Small intestine (tissue), 7 donors: ENCODE measurements around the gene FBF1. TPM values are rescaled to one million over a fixed set of nuclear protein-coding genes. Genes with fewer than 3 reads are reported as not detected.
"Not testable (repeated sequence)": the region's sequence is repeated elsewhere in the genome, so short reads cannot be mapped to it uniquely, and the experiment has no call there.

Source experiments
- DNase-seq, 2 donors: peaks; one replicate each; pipeline versions ENCODE4 v3.0.0 to v3.0.0-alpha.2; 2013
- FAIRE-seq: peaks from 2 replicates; lab custom pipeline; 2012; peaks lifted over from hg19 to GRCh38; lab: Jason Lieb, UNC
- H3K27ac ChIP-seq, 3 donors: one replicate each; pipeline ENCODE4 v1.5.1; 2013; ENCODE audit warnings: low read length in 2 of 3, mild to moderate bottlenecking in 2 of 3, control low read depth in 1 of 3, inconsistent platforms in 1 of 3, low read depth in 1 of 3, moderate library complexity in 1 of 3
- H3K27me3 ChIP-seq, 3 donors: one replicate each; pipeline ENCODE4 v1.6.1; 2013; ENCODE audit warnings: low read length in 3 of 3, inconsistent platforms in 1 of 3; ENCODE audit not compliant: control insufficient read depth in 3 of 3, insufficient read depth in 3 of 3
- H3K36me3 ChIP-seq, 3 donors: one replicate each; pipeline ENCODE4 v1.6.1; 2013; ENCODE audit warnings: low read length in 3 of 3, inconsistent platforms in 1 of 3, low read depth in 1 of 3, mild to moderate bottlenecking in 1 of 3, moderate library complexity in 1 of 3; ENCODE audit not compliant: control insufficient read depth in 3 of 3, insufficient read depth in 2 of 3
- H3K4me1 ChIP-seq, 3 donors: one replicate each; pipeline ENCODE4 v1.6.1; 2013; ENCODE audit warnings: low read length in 2 of 3, inconsistent platforms in 1 of 3, low read depth in 1 of 3, mild to moderate bottlenecking in 1 of 3, moderate library complexity in 1 of 3; ENCODE audit not compliant: control insufficient read depth in 3 of 3, insufficient read depth in 2 of 3
- H3K4me3 ChIP-seq, 3 donors: one replicate each; pipeline ENCODE4 v1.5.1; 2013; ENCODE audit warnings: low read length in 3 of 3, control low read depth in 1 of 3, inconsistent platforms in 1 of 3, low read depth in 1 of 3, mild to moderate bottlenecking in 1 of 3, moderate library complexity in 1 of 3
- H3K9me3 ChIP-seq, 2 donors: one replicate each; pipeline ENCODE4 v1.6.1; 2013; ENCODE audit warnings: low read depth in 1 of 2, low read length in 1 of 2; ENCODE audit not compliant: control insufficient read depth in 2 of 2, insufficient read depth in 1 of 2
- WGBS, 3 donors: extraction: QIAGEN DNeasy Blood & Tissue Kit; methylation state at CpG; one replicate each; pipeline ENCODE4 v1.1.7; 2013; 5-methylcytosine and 5-hydroxymethylcytosine counted together
- polyA plus RNA-seq, 4 donors: library from polyadenylated mRNA; stranded (reverse) in 3 of 4; unstranded in 1 of 4; fragments of 200-250 nt in 3 of 4; fragments of 120-200 nt in 1 of 4; gene quantifications; one replicate each; pipeline versions ENCODE4 v1.2.1 to v1.2.3, GENCODE V29; 2013
- donor health status: healthy with polysubstance abuse.
- donor health status: control.
- donor health status: control.
- donor health status: Bipolar disorder and iron deficiency.
- donor health status: healthy.

FBF1 gene
- polyA plus RNA-seq, 4 donors, result 2.2 to 45.7 (median 5.4) TPM

GRCh38 chr17:75869282-75870141 is 71.3 kb downstream of the FBF1 start:
- 34 to 46% (median 41%) methylated on average over 22 to 23 of the region's 23 CpGs for WGBS, 3 donors
- Histone ChIP-seq H3K27me3 (no peaks in the 10 kb centered on the region), H3K27ac (peak overlapping the region; percentile 39 to 88 (median 58)), H3K4me3 (no peak overlapping the region), H3K36me3 (peaks cover 0 to 7% (median 0%) of the 10 kb centered on the region in 3 donors), H3K4me1 (peaks cover 0 to 15% (median 7%) of the 10 kb centered on the region in 3 donors), H3K9me3 (no peaks in the 10 kb centered on the region)
- no peak for FAIRE-seq
- DNase-seq, result peak; percentile 49 to 87

GRCh38 chr17:75868730-75869281 is 72.0 kb downstream of the FBF1 start:
- DNase-seq, H3K4me3 ChIP-seq, H3K36me3 ChIP-seq, FAIRE-seq, H3K27me3 ChIP-seq, H3K9me3 ChIP-seq: not testable (repeated sequence)
- H3K4me1 ChIP-seq, result peaks cover 0 to 20% (median 7%) of the 10 kb centered on the region in 3 donors
- WGBS, 3 donors, result 78 to 81% (median 80%) methylated on average over 12 of the region's 12 CpGs
- peak overlapping the region in 2 of 3 donors; percentile 39 to 88 for H3K27ac ChIP-seq

- not testable (repeated sequence) for H3K36me3 ChIP-seq, H3K4me3 ChIP-seq, DNase-seq, H3K27me3 ChIP-seq, H3K9me3 ChIP-seq, FAIRE-seq
- 64 to 71% (median 66%) methylated on average over 16 to 17 of the region's 17 CpGs for WGBS, 3 donors
- peaks cover 0 to 11% (median 3%) of the 10 kb centered on the region in 3 donors for H3K4me1 ChIP-seq
- peak overlapping the region in 1 of 3 donors; percentile 83 for H3K27ac ChIP-seq
Measured at GRCh38 chr17:75865404-75866188, 75.2 kb downstream of the FBF1 start.

GRCh38 chr17:75864887-75865286 is 76.0 kb downstream of the FBF1 start:
- H3K27ac ChIP-seq, result peak overlapping the region; percentile 57 to 83 (median 70)
- 69 to 82% (median 80%) methylated on average over 4 of the region's 4 CpGs for WGBS, 3 donors
- peaks cover 0 to 11% (median 3%) of the 10 kb centered on the region in 3 donors for H3K4me1 ChIP-seq
- not testable (repeated sequence) for H3K27me3 ChIP-seq, H3K4me3 ChIP-seq, FAIRE-seq, H3K36me3 ChIP-seq, DNase-seq, H3K9me3 ChIP-seq

- Histone ChIP-seq H3K4me3 (no peak overlapping the region), H3K4me1 (peaks cover 0 to 7% (median 3%) of the 10 kb centered on the region in 3 donors), H3K27ac (peak overlapping the region; percentile 57 to 83 (median 70)), H3K9me3 (no peaks in the 10 kb centered on the region), H3K27me3 (no peaks in the 10 kb centered on the region), H3K36me3 (no peaks in the 10 kb centered on the region)
- WGBS, 3 donors, result 34 to 66% (median 57%) methylated on average over 8 of the region's 8 CpGs
- no peak for FAIRE-seq
- peak; percentile 24 to 62 for DNase-seq
Measured at GRCh38 chr17:75864448-75864871, 76.4 kb downstream of the FBF1 start.

- WGBS, 3 donors, result 81 to 90% (median 81%) methylated on average over 9 of the region's 9 CpGs
- peaks cover 0 to 5% (median 3%) of the 10 kb centered on the region in 3 donors for H3K4me1 ChIP-seq
- H3K4me3 ChIP-seq, result no peak overlapping the region
- no peaks in the 10 kb centered on the region for H3K27me3 ChIP-seq
- FAIRE-seq (no peak), DNase-seq (no peak)
- peak overlapping the region in 1 of 3 donors; percentile 66 for H3K27ac ChIP-seq
- H3K36me3 ChIP-seq, result no peaks in the 10 kb centered on the region
- no peaks in the 10 kb centered on the region for H3K9me3 ChIP-seq
Measured at GRCh38 chr17:75861927-75862317, 78.9 kb downstream of the FBF1 start.
